IMR-90 (cell line): Measurements from ENCODE around the gene MCTP1. TPM values are rescaled to one million over a fixed set of nuclear protein-coding genes. Genes with fewer than 3 reads are reported as not detected.

ENCODE experiments used
- ATAC-seq: fragments of 200-7000 bp; cut with Tn5 transposase; 2 replicates; pipeline ENCODE4 v1.9.1; 2020; ENCODE audit warnings: low read depth, mild to moderate bottlenecking, moderate library complexity
- BruUV-seq: library from RNA; stranded (reverse); fragments of 400-500 nt; replicated peaks from 2 replicates; lab custom pipeline; 2021; lab: Mats Ljungman, UMichigan
- CTCF ChIA-PET: fragments of 300-600 bp; formaldehyde crosslinking; extraction: SDS; loops from one replicate; lab custom pipeline; 2021; ENCODE audit warnings: antibody characterized with exemption; lab: Yijun Ruan, JAX
- POLR2A ChIA-PET: fragments of 300-600 bp; sonication (Branson Sonifier 250); formaldehyde crosslinking; loops from one replicate; lab custom pipeline; 2022; ENCODE audit warnings: antibody characterized with exemption; ENCODE audit not compliant: unreplicated experiment; lab: Charles Lee
- DNase-seq: peaks from one replicate; pipeline ENCODE4 v3.0.0; 2013
- H2AFZ ChIP-seq: replicated peaks from 2 replicates; pipeline ENCODE3; 2013; ENCODE audit warnings: low read length, mild to moderate bottlenecking; ENCODE audit not compliant: poor library complexity
- H2AK5ac ChIP-seq: 2 replicates; pipeline ENCODE4 v1.6.1; 2013; ENCODE audit warnings: low read depth, low read length, inconsistent platforms
- H2AK9ac ChIP-seq: replicated peaks from 2 replicates; pipeline ENCODE3; 2013; ENCODE audit warnings: mild to moderate bottlenecking, low read depth, low read length, moderate library complexity; ENCODE audit not compliant: poor library complexity
- H2BK120ac ChIP-seq: 2 replicates; pipeline ENCODE4 v1.6.1; 2013; ENCODE audit warnings: low read depth, low read length, inconsistent platforms
- H2BK15ac ChIP-seq: 3 replicates; pipeline ENCODE4 v1.6.1; 2013; ENCODE audit warnings: low read depth, low read length, inconsistent platforms
- H2BK20ac ChIP-seq: 2 replicates; pipeline ENCODE4 v1.6.1; 2013; ENCODE audit warnings: low read depth, mild to moderate bottlenecking, inconsistent platforms, low read length, moderate library complexity
- H2BK5ac ChIP-seq: 2 replicates; pipeline ENCODE4 v1.6.1; 2013; ENCODE audit warnings: mild to moderate bottlenecking, low read depth, low read length, inconsistent platforms; ENCODE audit not compliant: poor library complexity, severe bottlenecking
- H3K14ac ChIP-seq: replicated peaks from 2 replicates; pipeline ENCODE4 v1.6.1; 2013; ENCODE audit warnings: low read depth, low read length, inconsistent platforms
- H3K18ac ChIP-seq: 2 replicates; pipeline ENCODE4 v1.6.1; 2013; ENCODE audit warnings: low read depth, low read length, control low read depth
- H3K23ac ChIP-seq: 2 replicates; pipeline ENCODE4 v1.6.1; 2013; ENCODE audit warnings: low read depth, low read length, inconsistent platforms
- H3K27ac ChIP-seq: 2 replicates; pipeline ENCODE4 v1.5.1; 2013; ENCODE audit warnings: mild to moderate bottlenecking, control low read depth, low read length; ENCODE audit not compliant: insufficient read depth
- H3K27me3 ChIP-seq: 2 replicates; pipeline ENCODE4 v1.6.1; 2013; ENCODE audit warnings: low read length; ENCODE audit not compliant: control insufficient read depth, insufficient read depth
- H3K36me3 ChIP-seq: 2 replicates; pipeline ENCODE4 v1.6.1; 2013; ENCODE audit warnings: low read length, mixed read lengths; ENCODE audit not compliant: control insufficient read depth, insufficient read depth
- H3K4ac ChIP-seq: 2 replicates; pipeline ENCODE4 v1.6.1; 2013; ENCODE audit warnings: low read depth, low read length, inconsistent platforms
- H3K4me1 ChIP-seq: 2 replicates; pipeline ENCODE4 v1.6.1; 2013; ENCODE audit warnings: low read length, mixed read lengths; ENCODE audit not compliant: control insufficient read depth, insufficient read depth
- H3K4me2 ChIP-seq: 2 replicates; pipeline ENCODE4 v1.6.1; 2013; ENCODE audit warnings: low read depth, mild to moderate bottlenecking, control low read depth, low read length, moderate library complexity
- H3K4me3 ChIP-seq: 2 replicates; pipeline ENCODE4 v1.5.1; 2013; ENCODE audit warnings: low read depth, mild to moderate bottlenecking, control low read depth, low read length, moderate library complexity; ENCODE audit not compliant: insufficient read depth
- H3K56ac ChIP-seq: 2 replicates; pipeline ENCODE4 v1.6.1; 2013; ENCODE audit warnings: low read length, inconsistent platforms; ENCODE audit not compliant: insufficient read depth; ENCODE audit errors: extremely low read depth
- H3K79me1 ChIP-seq, 2 experiments: 2 replicates each; pipeline ENCODE4 v1.6.1; 2013; ENCODE audit warnings: low read length in 2 of 2, inconsistent platforms in 1 of 2, low read depth in 1 of 2
- H3K9ac ChIP-seq: 2 replicates; pipeline ENCODE4 v1.6.1; 2013; ENCODE audit warnings: low read depth, low read length, control low read depth
- H3K9me1 ChIP-seq: 2 replicates; pipeline ENCODE4 v1.6.1; 2013; ENCODE audit warnings: low read length, inconsistent platforms; ENCODE audit not compliant: insufficient read depth
- H3K9me3 ChIP-seq: 2 replicates; pipeline ENCODE4 v1.6.1; 2013; ENCODE audit warnings: low read length; ENCODE audit not compliant: control insufficient read depth, insufficient read depth
- H4K20me1 ChIP-seq: 2 replicates; pipeline ENCODE4 v1.6.1; 2013; ENCODE audit warnings: low read length, inconsistent platforms; ENCODE audit not compliant: insufficient read depth
- H4K5ac ChIP-seq: 2 replicates; pipeline ENCODE4 v1.6.1; 2013; ENCODE audit warnings: mild to moderate bottlenecking, low read depth, low read length, control low read depth
- H4K8ac ChIP-seq, 2 experiments: 2 replicates each; pipeline ENCODE4 v1.6.1; 2013; ENCODE audit warnings: low read depth in 2 of 2, low read length in 2 of 2, control low read depth in 1 of 2, inconsistent platforms in 1 of 2
- H4K91ac ChIP-seq: 2 replicates; pipeline ENCODE4 v1.6.1; 2013; ENCODE audit warnings: low read depth, low read length, inconsistent platforms; ENCODE audit not compliant: insufficient read depth
- MAFK ChIP-seq: IDR thresholded peaks from 2 replicates; pipeline ENCODE4 v1.6.1; 2012; ENCODE audit warnings: low read depth, low read length, improper control_type of control experiment
- NFE2L2 ChIP-seq: fragments of 150-350 bp; IDR thresholded peaks from 2 replicates; pipeline ENCODE4 v1.6.1; 2016; ENCODE audit warnings: low read depth, mild to moderate bottlenecking, low read length
- USF2 ChIP-seq: fragments of 150-350 bp; IDR thresholded peaks from 2 replicates; pipeline ENCODE4 v1.6.1; 2017; ENCODE audit warnings: mild to moderate bottlenecking, antibody characterized with exemption, low read length, low read depth
- WGBS, 2 experiments: methylation state at CpG; one replicate each; pipeline versions ENCODE4 v1.1.5 to v1.1.7; 2013; ENCODE audit warnings: missing lambda C conversion rate in 2 of 2; ENCODE audit not compliant: insufficient read length in 1 of 2; ENCODE audit errors: extremely low coverage in 2 of 2; 5-methylcytosine and 5-hydroxymethylcytosine counted together
- dilution Hi-C: fragments of 300-500 bp; cut with HindIII; formaldehyde crosslinking; loops from one replicate; pipeline ENCODE4 v1.14.3; 2018; ENCODE audit warnings: low sequenced_read_pairs; ENCODE audit not compliant: unreplicated experiment
- in situ Hi-C: fragments of 300-500 bp; cut with MboI; formaldehyde crosslinking; loops from 3 replicates; pipeline ENCODE4 v1.14.3; 2019; ENCODE audit warnings: low sequenced_read_pairs, inconsistent platforms, mixed read lengths
- intact Hi-C: fragments of 100-400 bp; cut with micrococcal nuclease; formaldehyde crosslinking; loops from 2 replicates; pipeline ENCODE4 v1.10.0; 2022
- polyA plus RNA-seq, 3 experiments: library from polyadenylated mRNA; depleted of rRNA; stranded (reverse); fragments of >200 nt; gene quantifications; 2 replicates each; pipeline ENCODE4 v1.2.3, GENCODE V29; 2012; ENCODE audit warnings: low replicate concordance in 1 of 3
- total RNA-seq: library from RNA; depleted of rRNA; stranded (reverse); fragments of >200 nt; gene quantifications from 2 replicates; pipeline ENCODE4 v1.2.3, GENCODE V29; 2012

The MCTP1 gene
- total and polyA plus RNA-seq, 2 of the 4 experiments (the other 2 are of a cell fraction), result 0.21 TPM; not detected in 1

- ChIA-PET CTCF (no interaction called here), POLR2A (no interaction called here)
- WGBS, 2 experiments, result no CpG with 5 or more reads among the region's 1 CpG
- Histone ChIP-seq H3K4me1 (no peaks in the 10 kb centered on the region), H3K4me2 (no peak overlapping the region), H3K4me3 (no peak overlapping the region), H2BK20ac (no peak overlapping the region), H3K4ac (no peak overlapping the region), H3K27me3 (no peaks in the 10 kb centered on the region), H2AK9ac (no peak overlapping the region), H2BK15ac (no peak overlapping the region), H3K18ac (no peak overlapping the region), H4K91ac (no peak overlapping the region), H3K79me1 (no peaks in the 10 kb centered on the region), H3K36me3 (no peaks in the 10 kb centered on the region), H2BK5ac (no peak overlapping the region), H3K14ac (no peak overlapping the region), H3K9me3 (no peaks in the 10 kb centered on the region), H2BK120ac (no peak overlapping the region), H2AFZ (no peak overlapping the region), H3K56ac (no peak overlapping the region), H3K27ac (no peak overlapping the region), H4K8ac (no peak overlapping the region), H4K20me1 (no peaks in the 10 kb centered on the region), H3K9me1 (no peaks in the 10 kb centered on the region), H3K23ac (no peak overlapping the region), H3K9ac (no peak overlapping the region), H2AK5ac (no peak overlapping the region), H4K5ac (no peak overlapping the region)
- in situ Hi-C loops, result no loop called here
- TF ChIP-seq USF2, result no peak
- peak; percentile 18; the same call in 1 of the 2 replicates for TF ChIP-seq MAFK
- TF ChIP-seq NFE2L2, result no peak
- dilution Hi-C loops, result no loop called here
- DNase-seq (peak; percentile 46), ATAC-seq (peak; percentile 69)
- intact Hi-C loops, result no loop called here
- no TSS peak for BruUV-seq
Measured at GRCh38 chr5:94705427-94705826, 579.5 kb downstream of the MCTP1 start.
